ENCODE data around the gene ADGRG2. TPM values are rescaled to one million over a fixed set of nuclear protein-coding genes. Genes with fewer than 3 reads are reported as not detected.

ADGRG2 gene
- total RNA-seq, 3 donors from 2014 or later: 0.66 to 1.3 (median 0.96) TPM

DNA sequence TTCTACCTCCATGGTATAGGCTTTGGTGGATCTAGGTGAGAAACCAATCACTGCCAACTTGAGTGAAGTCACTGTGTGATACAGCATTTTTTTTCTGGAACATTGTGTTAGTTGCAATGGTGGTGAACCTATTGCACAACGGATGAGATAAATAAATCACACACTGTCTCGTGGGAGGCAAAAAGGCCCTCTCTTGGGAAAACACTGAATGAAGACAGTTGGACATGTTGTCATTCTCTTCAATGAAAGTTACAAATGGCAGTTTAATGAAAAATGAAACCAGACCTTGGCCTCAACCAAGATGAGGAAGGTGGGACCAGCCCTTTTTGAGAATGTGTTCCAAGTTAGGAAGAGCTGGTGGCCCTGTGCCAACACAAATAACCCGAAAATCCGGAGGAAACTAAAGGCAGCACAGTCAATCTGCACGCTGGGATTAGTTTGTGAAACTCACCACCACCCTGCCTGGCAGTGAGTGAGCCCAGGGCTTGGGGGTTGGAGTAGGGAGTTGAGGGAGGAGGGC lies 5.4 kb upstream of the ADGRG2 start:
- H3K9me3 ChIP-seq: no peaks in the 10 kb centered on the region
- no peak overlapping the region for H3K27ac ChIP-seq
- no peaks in the 10 kb centered on the region for H3K36me3 ChIP-seq
- H3K27me3 ChIP-seq: peaks cover 0 to 16% of the 10 kb centered on the region in 2 donors
- no peak overlapping the region for H3K4me3 ChIP-seq
- H3K4me1 ChIP-seq: no peaks in the 10 kb centered on the region
- no peak for DNase-seq (ENCODE audit: low spot score in 2 of 2)
- intact Hi-C loops (cut with DNase I; ENCODE audit: low total_unique reads): no loop called here
- TF ChIP-seq CTCF (IDR thresholded peaks at IDR 0.05) (no peak), POLR2A (IDR thresholded peaks at IDR 0.05) (no peak), POLR2AphosphoS5 (IDR thresholded peaks at IDR 0.05) (no peak)

DNA sequence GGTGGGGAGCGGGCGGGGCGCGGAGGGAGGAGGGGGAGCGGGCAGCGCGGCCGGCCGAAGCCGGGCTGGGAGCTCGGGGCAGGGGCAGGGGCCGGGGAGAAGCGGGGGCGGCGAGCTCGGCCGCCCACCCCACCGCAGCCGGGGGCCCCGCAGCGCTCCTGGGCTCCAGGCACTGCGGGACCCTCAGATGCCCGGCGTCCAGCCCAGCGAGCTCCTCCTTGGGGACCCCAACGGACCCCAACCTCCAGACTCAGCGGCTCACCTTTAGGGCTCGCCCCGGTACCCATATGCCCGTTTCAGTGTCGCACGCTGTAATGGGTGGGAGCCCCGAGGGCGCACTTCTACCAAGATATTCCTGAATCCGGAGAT lies 357 bp upstream of the ADGRG2 start:
- Histone ChIP-seq H3K4me3 (peak overlapping the region; percentile 48 to 68 (median 52)), H3K36me3 (no peaks in the 10 kb centered on the region), H3K27ac (no peak overlapping the region), H3K9me3 (no peaks in the 10 kb centered on the region), H3K27me3 (peaks cover 0 to 37% of the 10 kb centered on the region in 2 donors), H3K4me1 (no peaks in the 10 kb centered on the region)
- intact Hi-C loops (cut with DNase I; ENCODE audit: low total_unique reads): no loop called here
- DNase-seq (ENCODE audit: low spot score in 2 of 2): no peak
- TF ChIP-seq POLR2AphosphoS5 (IDR thresholded peaks at IDR 0.05) (no peak), POLR2A (IDR thresholded peaks at IDR 0.05) (no peak), CTCF (IDR thresholded peaks at IDR 0.05) (no peak)

- Histone ChIP-seq H3K4me1 (no peaks in the 10 kb centered on the region), H3K9me3 (no peaks in the 10 kb centered on the region), H3K27ac (no peak overlapping the region), H3K4me3 (peak overlapping the region; percentile 48 to 68 (median 52)), H3K36me3 (no peaks in the 10 kb centered on the region), H3K27me3 (peaks cover 0 to 37% of the 10 kb centered on the region in 2 donors)
- intact Hi-C loops (cut with DNase I; ENCODE audit: low total_unique reads): no loop called here
- no peak for DNase-seq (ENCODE audit: low spot score in 2 of 2)
- TF ChIP-seq POLR2A (IDR thresholded peaks at IDR 0.05) (no peak), POLR2AphosphoS5 (IDR thresholded peaks at IDR 0.05) (no peak), CTCF (IDR thresholded peaks at IDR 0.05) (no peak)
Observed at GRCh38 chrX:19121466-19121865, 802 bp downstream of the ADGRG2 start.

GRCh38 chrX:19110642-19111041 lies 11.6 kb downstream of the ADGRG2 start:
- no peaks in the 10 kb centered on the region for H3K9me3 ChIP-seq
- no peaks in the 10 kb centered on the region for H3K4me1 ChIP-seq
- H3K27ac ChIP-seq: no peak overlapping the region
- H3K27me3 ChIP-seq: peaks cover 0 to 26% of the 10 kb centered on the region in 2 donors
- TF ChIP-seq POLR2AphosphoS5 (IDR thresholded peaks at IDR 0.05) (no peak), CTCF (IDR thresholded peaks at IDR 0.05) (no peak), POLR2A (IDR thresholded peaks at IDR 0.05) (no peak)
- DNase-seq (ENCODE audit: low spot score in 2 of 2): no peak
- H3K36me3 ChIP-seq: no peaks in the 10 kb centered on the region
- no peak overlapping the region for H3K4me3 ChIP-seq
- intact Hi-C loops (cut with DNase I; ENCODE audit: low total_unique reads): no loop called here

DNA sequence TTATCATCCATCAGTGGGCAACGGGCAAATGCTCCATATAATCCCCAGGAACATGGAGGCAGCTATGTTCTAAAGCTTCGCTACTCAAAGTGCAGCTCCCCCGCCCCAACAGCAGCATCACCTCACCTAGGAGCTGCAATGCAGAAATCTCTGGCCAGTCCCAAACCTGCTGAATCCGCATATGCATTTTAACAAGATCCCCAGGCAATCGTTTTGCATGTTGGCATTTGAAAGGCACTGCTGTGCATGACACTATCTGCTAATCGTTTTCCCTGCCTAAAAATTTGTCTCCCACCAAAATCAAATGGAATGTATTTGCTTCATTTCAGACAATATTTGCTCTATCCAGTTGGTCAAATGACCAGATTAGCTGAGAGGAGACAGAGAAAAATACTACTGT lies 15.2 kb downstream of the ADGRG2 start:
- no peak for DNase-seq (ENCODE audit: low spot score in 2 of 2)
- no peak overlapping the region for H3K4me3 ChIP-seq
- intact Hi-C loops (cut with DNase I; ENCODE audit: low total_unique reads): loop anchor here (5.0 kb wide), 1 partner anchor 470 kb away; no protein-coding TSS in a partner anchor
- H3K9me3 ChIP-seq: no peaks in the 10 kb centered on the region
- H3K4me1 ChIP-seq: no peaks in the 10 kb centered on the region
- no peak overlapping the region for H3K27ac ChIP-seq
- H3K36me3 ChIP-seq: no peaks in the 10 kb centered on the region
- TF ChIP-seq POLR2AphosphoS5 (IDR thresholded peaks at IDR 0.05) (no peak), CTCF (IDR thresholded peaks at IDR 0.05) (no peak)
- H3K27me3 ChIP-seq: peaks cover 0 to 25% of the 10 kb centered on the region in 2 donors

Data from breast epithelium (tissue), 4 donors.